GM12878 (cell line): ENCODE results near the gene MRPS25. TPM values are rescaled to one million over a fixed set of nuclear protein-coding genes. Genes with fewer than 3 reads are reported as not detected.

Source experiments
- ASH2L ChIP-seq: fragments of 300-600, 200-600 bp; sonication (generic); IDR thresholded peaks from 2 replicates; pipeline ENCODE4 v1.6.1; 2017; ENCODE audit warnings: low read depth, mild to moderate bottlenecking, borderline replicate concordance
- ATF7 ChIP-seq: fragments of 450-650 bp; IDR thresholded peaks from 2 replicates; pipeline ENCODE4 v1.6.1; 2016; ENCODE audit warnings: low read depth, mild to moderate bottlenecking
- BMI1 ChIP-seq: fragments of 450-650 bp; IDR thresholded peaks from 2 replicates; pipeline ENCODE4 v1.6.1; 2016; ENCODE audit warnings: mild to moderate bottlenecking, moderate library complexity, borderline replicate concordance
- GABPA ChIP-seq: IDR thresholded peaks from 2 replicates; pipeline ENCODE4 v1.6.1; 2014; ENCODE audit warnings: antibody characterized with exemption, low read depth, mild to moderate bottlenecking, inconsistent platforms
- HDAC2 ChIP-seq: fragments of 200-600 bp; sonication (generic); IDR thresholded peaks from 2 replicates; pipeline ENCODE4 v1.6.1; 2017
- HDAC6 ChIP-seq: fragments of 200-600 bp; sonication (generic); IDR thresholded peaks from one replicate; pipeline ENCODE4 v1.8.0; 2017; ENCODE audit warnings: antibody characterized with exemption; ENCODE audit not compliant: unreplicated experiment
- NFIC ChIP-seq: IDR thresholded peaks from 2 replicates; pipeline ENCODE4 v1.6.1; 2012; ENCODE audit warnings: low read depth, mild to moderate bottlenecking, inconsistent platforms, low read length, moderate library complexity
- NR2F1 ChIP-seq: fragments of 450-650 bp; conservative IDR thresholded peaks from 2 replicates; pipeline ENCODE4 v1.6.1; 2017; ENCODE audit warnings: mild to moderate bottlenecking
- polyA plus RNA-seq, 11 experiments: library from polyadenylated mRNA; depleted of rRNA in 4 of 11; unstranded in 6 of 11; stranded (reverse) in 5 of 11; fragments of >200 nt; fragmentation: Nextera tagmentation in 4 of 11; fragmentation: Illumina TruSeq in 1 of 11; extraction: Ambion mirVana in 4 of 11; extraction: Trizol in 1 of 11; gene quantifications; 1 replicate in 1 of 11; 2 replicates in 10 of 11; pipeline versions ENCODE4 v1.2.1 to v1.2.3, GENCODE V29; 2011 to 2016; ENCODE audit warnings: inconsistent platforms in 2 of 11, missing spikeins in 2 of 11, low read depth in 1 of 11
- total RNA-seq, 4 experiments: library from RNA; depleted of rRNA in 3 of 4; stranded (reverse); fragments of >200 nt in 3 of 4; fragmentation: Illumina TruSeq in 1 of 4; extraction: Trizol in 1 of 4; gene quantifications; 2 replicates each; pipeline versions ENCODE4 v1.2.1 to v1.2.3, GENCODE V29; 2013 to 2021
- TF ChIP-seq, protein P1 (sequence below): IDR thresholded peaks from 2 replicates; pipeline ENCODE4 v1.6.1; 2012; ENCODE audit warnings: improper control_type of control experiment, low read depth, low read length; ENCODE audit not compliant: insufficient replicate concordance
- TF ChIP-seq, protein P2 (sequence below): fragments of 450-650 bp; IDR thresholded peaks from 2 replicates; pipeline ENCODE4 v1.6.1; 2017; ENCODE audit warnings: low read depth, mild to moderate bottlenecking, moderate library complexity
- TF ChIP-seq, protein P3 (sequence below): fragments of 450-650 bp; formaldehyde crosslinking; IDR thresholded peaks from 2 replicates; pipeline ENCODE4 v1.4.0; 2022; ENCODE audit warnings: mild to moderate bottlenecking, moderate library complexity
- TF ChIP-seq, protein P4 (sequence below): fragments of 450-650 bp; formaldehyde crosslinking; IDR thresholded peaks from 2 replicates; pipeline ENCODE4 v1.4.0; 2020; ENCODE audit warnings: mild to moderate bottlenecking, moderate library complexity
- TF ChIP-seq, protein P5 (sequence below): fragments of 150-350 bp; IDR thresholded peaks from 2 replicates; pipeline ENCODE4 v1.6.1; 2014; ENCODE audit warnings: mild to moderate bottlenecking, low read depth, low read length

Gene MRPS25
- total and polyA plus RNA-seq, 10 of the 15 experiments (the other 5 are each of a cell fraction or from before 2014, with no cell fraction given), result 17.0 to 114 (median 62.2) TPM

DNA sequence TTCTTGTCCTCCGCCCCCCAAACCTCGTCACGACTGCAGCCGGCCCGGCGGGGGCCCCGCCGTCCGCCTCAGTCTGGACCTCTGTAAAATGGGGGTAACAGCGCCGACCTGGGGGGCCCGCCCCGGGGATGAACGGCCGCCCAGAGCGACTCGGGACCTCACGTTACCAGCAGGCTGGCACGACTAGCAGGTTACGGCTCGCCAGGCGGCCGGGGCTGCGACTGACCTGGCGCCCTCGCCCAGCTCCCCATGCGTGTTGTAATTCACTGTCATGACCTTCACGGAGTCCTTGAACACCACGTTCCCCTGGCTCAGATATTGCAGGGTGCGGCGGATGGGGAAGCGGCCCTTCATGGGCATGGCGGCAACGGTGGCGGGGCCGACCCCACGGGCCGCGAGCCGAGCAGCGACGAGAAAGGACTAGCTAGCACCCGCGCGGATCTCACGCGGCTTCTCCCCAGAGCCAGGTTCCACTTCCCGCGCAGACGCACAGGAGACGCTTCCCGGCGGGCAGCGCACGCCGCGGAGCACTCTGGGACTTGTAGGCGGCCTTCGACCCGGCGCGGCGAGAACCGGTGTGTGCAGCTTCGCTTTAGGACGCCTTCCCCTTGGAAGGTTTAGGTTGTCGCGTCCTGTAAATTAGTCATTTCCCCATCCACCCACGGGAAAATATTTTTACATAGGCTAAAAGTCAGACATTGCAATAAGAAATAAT is at the start of gene MRPS25 (continued):
- TF ChIP-seq, protein P1, sequence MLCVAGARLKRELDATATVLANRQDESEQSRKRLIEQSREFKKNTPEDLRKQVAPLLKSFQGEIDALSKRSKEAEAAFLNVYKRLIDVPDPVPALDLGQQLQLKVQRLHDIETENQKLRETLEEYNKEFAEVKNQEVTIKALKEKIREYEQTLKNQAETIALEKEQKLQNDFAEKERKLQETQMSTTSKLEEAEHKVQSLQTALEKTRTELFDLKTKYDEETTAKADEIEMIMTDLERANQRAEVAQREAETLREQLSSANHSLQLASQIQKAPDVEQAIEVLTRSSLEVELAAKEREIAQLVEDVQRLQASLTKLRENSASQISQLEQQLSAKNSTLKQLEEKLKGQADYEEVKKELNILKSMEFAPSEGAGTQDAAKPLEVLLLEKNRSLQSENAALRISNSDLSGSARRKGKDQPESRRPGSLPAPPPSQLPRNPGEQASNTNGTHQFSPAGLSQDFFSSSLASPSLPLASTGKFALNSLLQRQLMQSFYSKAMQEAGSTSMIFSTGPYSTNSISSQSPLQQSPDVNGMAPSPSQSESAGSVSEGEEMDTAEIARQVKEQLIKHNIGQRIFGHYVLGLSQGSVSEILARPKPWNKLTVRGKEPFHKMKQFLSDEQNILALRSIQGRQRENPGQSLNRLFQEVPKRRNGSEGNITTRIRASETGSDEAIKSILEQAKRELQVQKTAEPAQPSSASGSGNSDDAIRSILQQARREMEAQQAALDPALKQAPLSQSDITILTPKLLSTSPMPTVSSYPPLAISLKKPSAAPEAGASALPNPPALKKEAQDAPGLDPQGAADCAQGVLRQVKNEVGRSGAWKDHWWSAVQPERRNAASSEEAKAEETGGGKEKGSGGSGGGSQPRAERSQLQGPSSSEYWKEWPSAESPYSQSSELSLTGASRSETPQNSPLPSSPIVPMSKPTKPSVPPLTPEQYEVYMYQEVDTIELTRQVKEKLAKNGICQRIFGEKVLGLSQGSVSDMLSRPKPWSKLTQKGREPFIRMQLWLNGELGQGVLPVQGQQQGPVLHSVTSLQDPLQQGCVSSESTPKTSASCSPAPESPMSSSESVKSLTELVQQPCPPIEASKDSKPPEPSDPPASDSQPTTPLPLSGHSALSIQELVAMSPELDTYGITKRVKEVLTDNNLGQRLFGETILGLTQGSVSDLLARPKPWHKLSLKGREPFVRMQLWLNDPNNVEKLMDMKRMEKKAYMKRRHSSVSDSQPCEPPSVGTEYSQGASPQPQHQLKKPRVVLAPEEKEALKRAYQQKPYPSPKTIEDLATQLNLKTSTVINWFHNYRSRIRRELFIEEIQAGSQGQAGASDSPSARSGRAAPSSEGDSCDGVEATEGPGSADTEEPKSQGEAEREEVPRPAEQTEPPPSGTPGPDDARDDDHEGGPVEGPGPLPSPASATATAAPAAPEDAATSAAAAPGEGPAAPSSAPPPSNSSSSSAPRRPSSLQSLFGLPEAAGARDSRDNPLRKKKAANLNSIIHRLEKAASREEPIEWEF, result no peak
- no peak for TF ChIP-seq HDAC2
- TF ChIP-seq HDAC6, result no peak
- TF ChIP-seq, protein P2, sequence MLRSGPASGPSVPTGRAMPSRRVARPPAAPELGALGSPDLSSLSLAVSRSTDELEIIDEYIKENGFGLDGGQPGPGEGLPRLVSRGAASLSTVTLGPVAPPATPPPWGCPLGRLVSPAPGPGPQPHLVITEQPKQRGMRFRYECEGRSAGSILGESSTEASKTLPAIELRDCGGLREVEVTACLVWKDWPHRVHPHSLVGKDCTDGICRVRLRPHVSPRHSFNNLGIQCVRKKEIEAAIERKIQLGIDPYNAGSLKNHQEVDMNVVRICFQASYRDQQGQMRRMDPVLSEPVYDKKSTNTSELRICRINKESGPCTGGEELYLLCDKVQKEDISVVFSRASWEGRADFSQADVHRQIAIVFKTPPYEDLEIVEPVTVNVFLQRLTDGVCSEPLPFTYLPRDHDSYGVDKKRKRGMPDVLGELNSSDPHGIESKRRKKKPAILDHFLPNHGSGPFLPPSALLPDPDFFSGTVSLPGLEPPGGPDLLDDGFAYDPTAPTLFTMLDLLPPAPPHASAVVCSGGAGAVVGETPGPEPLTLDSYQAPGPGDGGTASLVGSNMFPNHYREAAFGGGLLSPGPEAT, result no peak; the same call in 1 of the 2 replicates
- TF ChIP-seq, protein P3, sequence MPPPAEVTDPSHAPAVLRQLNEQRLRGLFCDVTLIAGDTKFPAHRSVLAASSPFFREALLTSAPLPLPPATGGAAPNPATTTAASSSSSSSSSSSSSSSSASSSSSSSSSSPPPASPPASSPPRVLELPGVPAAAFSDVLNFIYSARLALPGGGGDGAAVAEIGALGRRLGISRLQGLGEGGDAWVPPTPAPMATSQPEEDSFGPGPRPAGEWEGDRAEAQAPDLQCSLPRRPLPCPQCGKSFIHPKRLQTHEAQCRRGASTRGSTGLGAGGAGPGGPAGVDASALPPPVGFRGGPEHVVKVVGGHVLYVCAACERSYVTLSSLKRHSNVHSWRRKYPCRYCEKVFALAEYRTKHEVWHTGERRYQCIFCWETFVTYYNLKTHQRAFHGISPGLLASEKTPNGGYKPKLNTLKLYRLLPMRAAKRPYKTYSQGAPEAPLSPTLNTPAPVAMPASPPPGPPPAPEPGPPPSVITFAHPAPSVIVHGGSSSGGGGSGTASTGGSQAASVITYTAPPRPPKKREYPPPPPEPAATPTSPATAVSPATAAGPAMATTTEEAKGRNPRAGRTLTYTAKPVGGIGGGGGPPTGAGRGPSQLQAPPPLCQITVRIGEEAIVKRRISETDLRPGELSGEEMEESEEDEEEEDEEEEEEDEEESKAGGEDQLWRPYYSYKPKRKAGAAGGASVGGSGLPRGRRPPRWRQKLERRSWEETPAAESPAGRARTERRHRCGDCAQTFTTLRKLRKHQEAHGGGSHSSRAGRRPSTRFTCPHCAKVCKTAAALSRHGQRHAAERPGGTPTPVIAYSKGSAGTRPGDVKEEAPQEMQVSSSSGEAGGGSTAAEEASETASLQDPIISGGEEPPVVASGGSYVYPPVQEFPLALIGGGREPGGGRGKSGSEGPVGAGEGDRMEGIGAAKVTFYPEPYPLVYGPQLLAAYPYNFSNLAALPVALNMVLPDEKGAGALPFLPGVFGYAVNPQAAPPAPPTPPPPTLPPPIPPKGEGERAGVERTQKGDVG (CRISPR knock-in tag), result no peak
- no peak for TF ChIP-seq NFIC
- TF ChIP-seq ATF7, result no peak
- no peak for TF ChIP-seq BMI1
- TF ChIP-seq NR2F1, result peak; percentile 54; the same call in 1 of the 2 replicates
- TF ChIP-seq ASH2L, result peak; percentile 30; the same call in 1 of the 2 replicates
- TF ChIP-seq, protein P4, sequence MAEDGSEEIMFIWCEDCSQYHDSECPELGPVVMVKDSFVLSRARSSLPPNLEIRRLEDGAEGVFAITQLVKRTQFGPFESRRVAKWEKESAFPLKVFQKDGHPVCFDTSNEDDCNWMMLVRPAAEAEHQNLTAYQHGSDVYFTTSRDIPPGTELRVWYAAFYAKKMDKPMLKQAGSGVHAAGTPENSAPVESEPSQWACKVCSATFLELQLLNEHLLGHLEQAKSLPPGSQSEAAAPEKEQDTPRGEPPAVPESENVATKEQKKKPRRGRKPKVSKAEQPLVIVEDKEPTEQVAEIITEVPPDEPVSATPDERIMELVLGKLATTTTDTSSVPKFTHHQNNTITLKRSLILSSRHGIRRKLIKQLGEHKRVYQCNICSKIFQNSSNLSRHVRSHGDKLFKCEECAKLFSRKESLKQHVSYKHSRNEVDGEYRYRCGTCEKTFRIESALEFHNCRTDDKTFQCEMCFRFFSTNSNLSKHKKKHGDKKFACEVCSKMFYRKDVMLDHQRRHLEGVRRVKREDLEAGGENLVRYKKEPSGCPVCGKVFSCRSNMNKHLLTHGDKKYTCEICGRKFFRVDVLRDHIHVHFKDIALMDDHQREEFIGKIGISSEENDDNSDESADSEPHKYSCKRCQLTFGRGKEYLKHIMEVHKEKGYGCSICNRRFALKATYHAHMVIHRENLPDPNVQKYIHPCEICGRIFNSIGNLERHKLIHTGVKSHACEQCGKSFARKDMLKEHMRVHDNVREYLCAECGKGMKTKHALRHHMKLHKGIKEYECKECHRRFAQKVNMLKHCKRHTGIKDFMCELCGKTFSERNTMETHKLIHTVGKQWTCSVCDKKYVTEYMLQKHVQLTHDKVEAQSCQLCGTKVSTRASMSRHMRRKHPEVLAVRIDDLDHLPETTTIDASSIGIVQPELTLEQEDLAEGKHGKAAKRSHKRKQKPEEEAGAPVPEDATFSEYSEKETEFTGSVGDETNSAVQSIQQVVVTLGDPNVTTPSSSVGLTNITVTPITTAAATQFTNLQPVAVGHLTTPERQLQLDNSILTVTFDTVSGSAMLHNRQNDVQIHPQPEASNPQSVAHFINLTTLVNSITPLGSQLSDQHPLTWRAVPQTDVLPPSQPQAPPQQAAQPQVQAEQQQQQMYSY, result no peak
- no peak for TF ChIP-seq GABPA
- TF ChIP-seq, protein P5, sequence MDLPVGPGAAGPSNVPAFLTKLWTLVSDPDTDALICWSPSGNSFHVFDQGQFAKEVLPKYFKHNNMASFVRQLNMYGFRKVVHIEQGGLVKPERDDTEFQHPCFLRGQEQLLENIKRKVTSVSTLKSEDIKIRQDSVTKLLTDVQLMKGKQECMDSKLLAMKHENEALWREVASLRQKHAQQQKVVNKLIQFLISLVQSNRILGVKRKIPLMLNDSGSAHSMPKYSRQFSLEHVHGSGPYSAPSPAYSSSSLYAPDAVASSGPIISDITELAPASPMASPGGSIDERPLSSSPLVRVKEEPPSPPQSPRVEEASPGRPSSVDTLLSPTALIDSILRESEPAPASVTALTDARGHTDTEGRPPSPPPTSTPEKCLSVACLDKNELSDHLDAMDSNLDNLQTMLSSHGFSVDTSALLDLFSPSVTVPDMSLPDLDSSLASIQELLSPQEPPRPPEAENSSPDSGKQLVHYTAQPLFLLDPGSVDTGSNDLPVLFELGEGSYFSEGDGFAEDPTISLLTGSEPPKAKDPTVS, result no peak
